Anterior cingulate cortex (tissue), 58 donors: ENCODE data around the gene INPP4B.

Source experiments
- DNase-seq, 58 donors: peaks; one replicate each; lab custom pipeline; 2025; lab: John Stamatoyannopoulos, UW

INPP4B gene

DNA sequence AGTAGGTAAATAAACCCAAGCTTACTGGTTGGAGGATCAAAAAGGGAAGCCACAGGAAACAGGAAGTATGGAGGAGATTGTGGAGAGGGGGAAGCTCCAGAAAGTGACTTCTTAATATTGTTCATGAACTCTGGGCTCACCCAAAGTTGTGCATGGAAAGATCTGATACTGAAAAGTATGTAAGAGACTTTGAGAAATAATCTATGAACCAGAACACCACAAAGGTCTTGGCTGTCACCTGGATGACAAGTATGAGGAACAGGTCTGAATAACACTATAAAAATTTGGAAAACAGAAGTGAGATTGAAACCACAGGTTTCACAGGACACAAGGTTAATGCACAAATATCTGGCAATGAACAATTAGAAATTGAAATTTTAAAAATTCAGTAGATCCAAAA lies 567.4 kb downstream of the INPP4B start:
- DNase-seq = no peak

DNA sequence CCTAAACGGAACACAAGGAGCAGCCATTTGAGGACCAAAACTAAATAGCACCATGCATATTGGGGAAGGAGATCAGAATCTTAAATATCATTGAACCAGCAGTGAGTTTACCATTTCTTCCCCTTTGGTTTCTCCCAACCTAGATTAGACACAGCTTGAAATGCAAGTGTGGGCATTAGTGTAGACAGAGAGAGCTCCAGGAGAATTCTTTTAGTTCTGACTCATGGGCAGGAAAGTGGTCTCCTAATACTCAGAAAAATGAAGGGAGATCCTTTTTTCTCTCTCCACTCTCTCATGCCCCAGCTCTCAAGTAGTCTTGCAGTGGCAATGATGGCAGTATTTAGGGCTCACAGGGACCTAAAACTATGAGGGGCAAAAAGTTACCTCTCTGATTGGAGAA lies 567.9 kb downstream of the INPP4B start:
- DNase-seq = no peak

DNA sequence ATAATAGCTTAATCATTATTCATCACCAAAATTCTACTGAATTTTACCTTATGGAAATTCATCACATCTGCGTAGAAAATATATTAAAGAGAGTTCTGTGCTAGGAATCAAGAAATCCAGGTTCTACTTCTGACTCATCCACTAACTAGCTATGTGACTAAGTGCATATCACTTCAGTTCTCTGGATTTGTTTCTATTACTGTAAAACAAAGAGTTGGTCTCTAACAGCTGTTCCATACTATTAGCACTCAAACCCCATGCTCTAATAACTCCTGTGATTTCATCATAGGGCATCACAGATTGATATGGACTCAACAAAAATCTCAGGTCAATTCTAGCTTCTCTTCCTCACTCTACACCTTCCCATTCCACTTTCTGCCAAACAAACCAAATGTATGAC lies 572.0 kb downstream of the INPP4B start:
- DNase-seq = no peak

DNA sequence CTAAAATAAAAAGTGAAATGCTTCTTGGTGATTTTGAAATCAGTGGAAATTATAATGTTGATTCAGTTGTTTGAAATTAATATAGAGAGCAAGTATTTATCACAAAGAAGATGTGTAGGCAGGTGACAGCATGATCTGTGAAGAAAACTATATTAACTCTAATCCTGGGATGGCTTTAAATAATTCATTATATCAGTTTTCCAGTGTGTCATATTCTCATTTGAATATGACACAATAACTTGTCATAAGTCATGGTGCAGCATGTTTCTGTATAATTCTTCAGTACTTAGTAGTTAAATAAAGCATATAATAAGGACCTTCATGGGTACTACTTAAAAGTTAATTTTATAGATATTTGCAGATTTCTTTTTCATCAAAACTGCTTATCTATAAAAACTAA lies 573.6 kb downstream of the INPP4B start:
- DNase-seq = no peak

DNA sequence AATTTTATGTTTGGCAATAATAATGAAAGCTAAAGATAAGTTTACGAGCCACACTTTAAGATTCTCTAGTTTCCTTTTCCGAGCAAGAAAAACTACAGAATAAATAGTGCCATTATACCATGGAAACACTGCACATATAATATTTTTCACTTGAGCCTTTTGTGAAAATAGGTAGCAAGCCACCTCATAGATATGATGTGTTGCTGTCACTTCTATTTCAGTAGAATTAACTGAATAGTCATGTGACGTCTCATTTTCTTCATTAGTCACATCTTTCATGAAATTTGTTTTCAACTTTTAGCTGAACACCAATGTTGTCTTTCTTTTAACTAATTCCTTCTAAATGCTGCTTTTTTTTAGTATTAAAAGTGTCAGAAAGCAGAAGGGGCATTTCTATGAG lies 574.3 kb downstream of the INPP4B start:
- DNase-seq = no peak

DNA sequence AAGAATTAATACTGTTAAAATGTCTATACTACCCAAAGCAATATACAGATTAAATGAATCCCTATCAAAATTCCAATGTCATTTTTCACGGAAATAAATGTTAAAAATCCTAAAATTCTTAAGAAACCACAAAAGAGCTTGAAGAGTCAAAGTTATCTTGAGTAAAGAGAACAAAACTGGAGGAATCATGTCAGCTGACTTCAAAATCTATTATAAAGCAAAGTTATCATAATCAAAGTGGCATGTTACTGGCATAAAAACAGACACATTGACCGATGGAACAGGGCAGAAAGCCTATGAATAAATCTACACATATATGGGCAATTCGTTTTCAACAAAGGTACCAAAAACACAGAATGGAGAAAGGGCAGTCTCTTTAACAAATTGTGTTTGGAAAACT lies 579.0 kb downstream of the INPP4B start:
- DNase-seq = no peak

DNA sequence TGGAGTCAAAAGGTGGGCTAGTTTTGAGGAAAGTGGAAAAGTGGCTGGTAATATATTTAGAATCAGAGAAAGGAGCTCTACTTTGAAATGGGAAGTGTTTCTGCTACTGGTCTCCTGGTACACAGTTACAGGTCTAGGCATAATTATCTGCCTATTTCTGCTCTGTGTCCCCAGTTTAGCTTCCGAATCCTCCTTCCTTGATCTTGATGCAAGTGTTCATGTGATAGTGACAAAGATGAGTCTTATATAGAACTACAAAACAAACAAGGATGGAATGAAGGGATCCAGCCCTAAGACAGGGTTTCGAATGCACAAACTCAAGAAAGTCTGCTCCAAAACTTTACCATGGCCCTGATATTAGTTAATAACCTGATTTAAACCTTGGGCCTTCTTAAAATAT lies 580.2 kb downstream of the INPP4B start:
- no peak for DNase-seq

DNA sequence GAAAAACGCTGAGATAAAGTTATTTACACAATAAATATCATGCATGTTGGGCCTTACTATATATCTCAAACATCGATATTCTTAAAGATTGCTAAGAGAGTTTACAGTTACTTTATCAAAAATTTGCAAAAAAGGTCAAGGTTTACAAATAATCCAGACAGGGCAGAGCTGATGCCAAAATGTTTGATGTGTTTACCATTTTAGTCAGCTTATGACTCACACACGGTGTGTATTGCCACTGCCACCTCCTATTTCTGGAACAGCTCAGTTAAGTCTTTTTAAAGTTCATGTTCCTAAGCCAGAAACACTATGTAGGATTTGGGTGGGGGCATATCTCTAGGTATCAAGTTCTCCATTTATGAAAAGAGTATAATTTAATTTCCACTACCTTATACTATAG lies 580.6 kb downstream of the INPP4B start:
- no peak for DNase-seq

DNA sequence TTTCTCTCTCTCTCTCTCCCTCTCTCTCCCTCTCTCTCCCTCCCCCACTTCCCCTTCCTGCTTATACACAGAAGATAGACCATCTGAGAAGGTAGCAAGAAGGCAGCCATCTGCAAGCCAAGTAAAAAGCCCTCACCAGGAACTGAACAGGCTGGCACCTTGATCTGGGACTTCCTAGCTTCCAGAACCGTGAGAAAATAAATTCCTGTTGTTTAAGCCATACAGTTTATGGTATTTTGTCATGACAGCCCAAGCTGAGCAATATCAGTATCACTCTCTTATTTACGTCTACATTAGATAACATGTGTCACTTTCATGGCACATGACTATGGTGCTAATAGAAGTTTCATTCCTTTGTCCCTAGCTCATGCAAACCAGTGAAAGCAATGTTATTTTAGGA lies 581.1 kb downstream of the INPP4B start:
- DNase-seq = no peak

DNA sequence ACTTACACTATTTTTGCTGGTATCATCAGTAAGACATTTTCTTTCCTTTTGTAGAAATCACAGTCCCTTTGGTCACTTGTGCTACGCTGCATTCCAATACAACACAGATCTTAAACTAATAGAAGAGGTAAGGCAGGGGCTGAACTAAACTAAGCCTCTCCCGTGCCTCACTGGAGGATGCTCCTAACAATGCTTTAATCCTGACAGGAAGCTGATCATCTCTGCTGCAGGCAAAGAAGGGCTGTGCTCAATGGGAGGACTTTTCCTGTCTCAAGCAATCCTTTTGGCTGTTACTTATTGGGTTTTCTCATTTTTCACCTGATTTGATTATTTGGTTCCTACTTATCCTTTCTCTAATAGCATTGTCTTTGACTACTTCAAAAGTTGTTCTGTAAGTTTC lies 583.1 kb downstream of the INPP4B start:
- DNase-seq = no peak

DNA sequence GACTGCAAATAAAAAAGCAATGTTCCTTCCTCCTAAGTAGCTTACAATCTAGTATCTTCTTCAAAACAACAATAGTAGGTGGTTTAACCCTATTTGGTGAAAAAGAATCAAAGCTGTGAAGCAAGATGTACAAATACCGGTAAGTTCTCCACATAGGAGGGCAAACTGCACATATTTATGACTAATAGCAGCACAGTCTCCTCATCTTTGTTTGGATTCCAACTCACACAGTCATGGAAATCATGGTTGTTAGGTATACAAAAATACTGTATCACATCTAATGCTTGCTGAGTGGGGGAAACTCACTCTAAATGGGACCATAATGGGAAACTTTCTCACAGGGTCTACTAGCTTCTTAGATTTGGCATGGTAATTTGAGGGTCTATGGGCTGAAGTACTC lies 597.2 kb downstream of the INPP4B start:
- no peak for DNase-seq

DNA sequence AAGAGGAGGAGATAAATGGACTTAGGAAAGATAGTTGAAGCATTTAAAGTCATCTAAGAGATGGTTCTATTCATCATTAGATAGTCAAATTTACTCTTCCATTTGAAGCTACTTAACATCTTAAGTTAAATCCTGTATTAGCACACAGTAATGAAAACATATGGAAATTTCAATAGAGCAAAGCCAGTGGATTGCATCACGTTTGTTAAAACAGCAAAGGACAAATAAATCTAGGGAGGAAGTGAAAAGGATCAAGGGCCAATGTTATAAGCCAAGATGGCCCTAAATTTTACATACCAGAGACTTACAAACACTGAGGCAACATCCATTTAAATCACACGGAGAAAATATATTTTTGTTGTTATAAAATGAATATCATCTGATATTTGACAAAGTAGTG lies 602.8 kb downstream of the INPP4B start:
- DNase-seq = no peak

DNA sequence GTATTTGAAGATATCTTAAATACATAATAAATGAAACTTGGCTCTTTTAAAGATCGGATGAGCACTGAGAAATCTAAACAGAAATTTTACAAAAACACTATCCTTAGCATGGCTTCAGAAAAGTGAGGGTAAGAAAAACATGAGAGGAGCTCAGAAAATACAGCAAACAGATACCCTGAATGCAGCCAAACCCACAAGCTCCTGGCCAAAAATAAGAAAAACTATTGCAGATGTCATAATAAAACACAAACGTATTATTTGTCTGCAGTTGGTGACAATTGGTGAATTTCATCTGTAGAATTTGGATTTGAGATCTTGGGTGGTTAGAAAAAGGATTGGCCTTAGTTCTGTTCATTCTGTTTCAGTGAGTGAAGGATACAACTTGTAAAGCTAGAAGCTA lies 603.9 kb downstream of the INPP4B start:
- DNase-seq = no peak

DNA sequence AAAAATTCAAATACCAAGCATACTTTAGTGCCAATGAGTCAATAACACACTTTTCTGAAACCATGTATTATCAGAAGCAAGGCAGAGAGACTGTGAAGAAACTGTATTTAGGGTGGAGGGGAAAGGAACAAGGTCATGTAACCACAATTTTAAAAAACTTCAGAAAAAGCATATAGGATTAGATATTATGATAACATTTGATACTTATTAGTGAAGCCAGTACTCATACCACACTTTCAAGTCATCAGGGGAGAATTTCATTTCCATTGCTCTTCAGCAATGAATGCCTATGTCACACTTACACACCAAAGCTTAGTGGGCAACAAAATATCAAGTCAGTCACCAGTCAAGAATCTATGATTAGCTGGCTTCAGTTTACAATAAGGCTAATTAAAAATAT lies 607.5 kb downstream of the INPP4B start:
- DNase-seq = no peak

DNA sequence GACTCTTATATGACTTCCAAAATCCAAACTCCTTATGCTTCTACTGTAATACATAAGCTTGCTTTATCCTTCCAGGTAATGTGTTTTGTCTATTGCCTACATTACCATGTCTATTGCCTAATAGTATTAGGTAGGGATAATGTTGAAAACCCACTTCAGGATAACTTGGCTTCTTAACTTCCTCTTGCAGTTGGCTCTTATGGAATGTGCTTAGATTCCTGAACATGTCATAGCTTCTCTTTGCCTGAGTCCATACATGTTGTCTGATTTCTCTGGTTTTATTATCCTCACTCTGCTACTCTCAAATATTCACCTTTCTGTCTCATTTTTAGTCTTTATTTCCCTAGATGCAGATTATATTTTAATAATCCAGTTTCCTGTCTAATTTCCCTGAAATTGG lies 609.8 kb downstream of the INPP4B start:
- DNase-seq = no peak

DNA sequence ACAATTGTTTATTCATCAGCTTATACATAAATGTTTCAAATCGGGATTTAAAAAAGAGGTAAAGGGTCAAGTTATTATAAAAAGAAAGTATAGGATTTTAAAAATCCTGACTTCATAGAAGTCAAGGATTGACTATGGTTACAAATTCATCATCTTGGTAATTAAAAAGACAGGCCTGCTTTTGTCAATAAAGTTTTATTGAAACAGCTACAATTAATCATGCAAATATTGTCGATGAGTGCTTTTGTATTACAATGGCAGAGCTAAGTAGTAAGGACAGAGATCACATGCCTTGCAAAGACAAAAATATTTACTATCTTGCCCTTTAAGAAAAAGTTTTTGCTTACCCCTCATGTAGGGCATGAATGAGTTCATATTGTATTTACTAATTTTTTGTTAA lies 614.3 kb downstream of the INPP4B start:
- DNase-seq = no peak

DNA sequence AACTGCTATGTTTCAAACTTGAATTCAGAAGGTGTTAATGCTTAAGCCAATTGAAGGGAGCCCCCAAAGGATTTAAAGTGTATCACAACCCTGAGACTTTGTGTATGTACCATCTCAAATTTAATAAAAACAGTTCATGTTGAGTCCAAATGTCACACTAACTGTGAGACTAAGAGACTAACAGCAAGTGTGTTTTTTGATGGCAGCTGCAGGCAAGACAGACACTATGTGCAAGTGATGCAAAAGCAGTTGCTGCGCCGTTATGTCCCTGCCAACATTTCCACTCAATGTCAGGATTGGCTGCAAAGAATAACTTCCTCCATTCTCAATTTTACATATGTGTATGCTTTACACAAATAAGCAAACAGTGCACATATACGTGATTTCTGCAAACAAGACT lies 615.1 kb downstream of the INPP4B start:
- no peak for DNase-seq

DNA sequence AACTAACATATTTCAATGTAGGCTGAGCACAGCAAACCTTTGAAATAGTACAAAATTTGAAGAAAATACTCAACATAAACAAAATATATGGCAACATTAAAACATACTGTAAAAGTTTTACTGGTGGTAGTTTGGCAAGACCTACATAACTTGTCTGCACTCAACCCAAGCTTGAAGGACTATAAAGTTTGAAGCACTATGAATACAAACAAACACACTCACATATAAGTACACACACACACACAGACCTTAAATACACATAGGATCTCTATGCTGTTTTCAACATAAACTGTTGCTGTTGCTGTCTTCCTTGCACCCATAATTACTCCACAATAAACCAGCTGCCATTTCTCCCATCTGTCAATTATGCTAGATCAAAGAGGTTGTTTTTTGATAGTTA lies 620.1 kb downstream of the INPP4B start:
- DNase-seq = no peak

DNA sequence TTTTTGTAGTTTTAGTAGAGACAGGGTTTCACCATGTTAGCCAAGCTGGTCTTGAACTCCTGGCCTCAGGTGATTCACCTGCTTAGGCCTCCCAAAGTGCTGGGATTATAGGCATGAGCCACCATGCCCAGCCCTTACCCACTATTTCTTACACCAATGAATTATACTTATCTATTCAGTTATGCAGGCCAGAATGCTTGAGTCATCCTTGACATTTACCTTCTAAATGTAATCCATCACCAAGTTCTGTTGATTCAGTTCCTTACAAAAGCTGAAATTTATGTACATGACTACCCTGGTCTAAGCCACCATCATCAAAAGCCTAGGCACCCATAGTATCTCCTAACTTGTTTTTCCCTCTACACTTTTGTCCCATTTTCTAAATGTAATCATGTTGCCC lies 624.0 kb downstream of the INPP4B start:
- DNase-seq = no peak

DNA sequence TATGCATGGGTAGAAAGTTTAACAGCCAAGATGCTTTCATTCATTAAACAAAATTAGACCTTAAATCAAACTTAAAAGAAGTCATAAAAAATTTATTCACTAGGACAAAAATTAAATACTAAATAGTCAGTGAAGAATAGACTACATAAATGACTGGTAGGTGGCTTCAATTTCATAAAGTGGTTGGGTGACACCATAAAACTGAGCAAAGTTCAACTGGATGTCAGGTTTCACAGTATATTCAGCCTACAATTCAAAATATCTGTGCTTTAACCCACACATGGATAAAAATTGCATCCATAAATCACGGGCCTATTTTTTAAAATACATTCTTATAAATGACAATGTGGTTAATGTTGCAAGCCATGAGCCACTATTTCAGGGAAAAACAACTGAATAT lies 627.4 kb downstream of the INPP4B start:
- DNase-seq = no peak

DNA sequence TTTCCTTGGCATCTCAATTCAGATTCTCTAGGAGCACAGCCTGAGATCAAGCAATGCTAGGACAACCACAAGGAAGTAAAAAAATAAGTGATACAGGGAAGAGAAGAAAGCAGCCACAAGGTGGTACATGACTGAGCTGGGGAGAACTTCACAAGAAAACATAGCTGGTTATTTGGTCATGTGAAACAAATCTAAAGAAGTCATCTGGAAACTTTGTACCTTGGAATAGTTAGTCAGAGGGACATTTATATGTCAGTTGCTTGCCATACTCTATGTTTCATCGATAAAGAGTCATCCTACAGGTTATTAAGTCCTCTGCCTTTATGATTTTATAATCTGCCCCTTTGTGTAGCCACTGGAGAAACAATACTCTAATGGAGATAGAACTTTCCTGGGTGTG lies 634.7 kb downstream of the INPP4B start:
- no peak for DNase-seq

DNA sequence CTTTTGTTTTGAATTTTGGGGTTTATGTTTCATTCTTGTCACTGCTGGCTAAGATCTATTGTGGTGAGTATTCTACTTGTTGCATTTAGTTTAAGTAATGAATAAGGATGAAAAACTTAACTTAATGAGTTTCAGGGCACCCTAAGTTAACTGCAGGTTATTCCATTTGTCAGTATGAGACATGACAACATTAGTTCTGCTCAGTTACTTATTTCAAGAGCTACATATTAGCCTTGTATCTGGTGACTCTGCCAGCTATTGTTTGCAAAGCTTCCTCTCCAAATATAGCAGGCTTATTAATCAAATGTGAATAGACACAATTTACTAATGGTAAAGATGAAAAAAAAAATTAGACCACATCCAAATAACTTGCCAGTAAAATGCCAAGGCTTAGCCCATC lies 642.6 kb downstream of the INPP4B start:
- DNase-seq = no peak

DNA sequence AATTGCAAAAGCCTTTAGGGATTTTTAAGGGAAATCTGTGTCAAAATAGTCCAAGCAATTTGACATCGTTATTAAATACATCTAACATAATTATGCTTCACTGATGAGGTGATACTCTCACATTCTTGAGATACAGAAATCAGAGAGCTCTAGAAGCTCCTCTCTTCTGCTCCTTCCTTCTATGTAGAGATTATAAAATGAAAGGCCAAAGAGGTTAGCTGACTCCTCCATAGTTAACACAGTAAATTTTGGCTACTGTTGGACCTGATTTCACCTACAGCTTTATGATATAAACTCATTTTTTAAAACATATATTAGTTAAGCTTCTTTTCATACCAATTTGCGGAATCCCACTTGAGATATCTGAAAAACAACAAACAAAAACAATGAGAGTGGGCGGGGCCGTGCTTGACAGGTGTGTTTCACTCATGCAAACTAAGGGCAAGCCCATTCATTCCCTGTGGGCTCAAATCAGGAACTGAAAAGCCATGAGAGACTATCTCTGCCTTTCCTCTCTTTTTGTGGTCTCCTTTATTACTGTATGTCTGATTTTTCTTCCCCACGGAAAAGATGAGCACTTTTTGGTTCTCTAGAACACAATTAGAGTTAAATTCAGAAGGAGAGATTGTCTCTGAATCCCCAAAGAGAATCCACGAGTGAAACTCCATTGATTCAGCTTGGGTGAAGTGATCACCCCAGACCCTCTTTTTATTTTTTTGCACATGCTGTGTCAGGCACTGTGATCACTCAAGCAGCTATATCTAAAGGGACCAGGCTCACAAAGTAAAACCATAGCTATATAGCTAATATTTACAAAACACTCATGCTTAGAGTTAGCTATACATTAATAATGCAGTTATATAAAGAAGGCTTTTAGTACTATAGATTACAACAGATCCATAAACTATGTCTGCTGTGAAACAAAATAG lies 643.4 kb downstream of the INPP4B start:
- no peak for DNase-seq
